ENCODE measurements around the gene POU3F2.

Gene POU3F2

GRCh38 chr6:98831959-98832283, 2.5 kb upstream of the POU3F2 start:
- Histone ChIP-seq H3K9me3 (ENCODE audit: low read length) (no peaks in the 10 kb centered on the region), H3K9ac (ENCODE audit: low read length) (no peak overlapping the region), H3K27ac (ENCODE audit: low read depth, low read length) (no peak overlapping the region), H3K4me3 (ENCODE audit: low read depth in 1 of 2, low read length in 2 of 2) (peak overlapping the region in 1 of 2 donors; percentile 67), H3K36me3 (ENCODE audit: insufficient read depth, low read length) (no peaks in the 10 kb centered on the region), H3K27me3 (ENCODE audit: control insufficient read depth in 1 of 2, insufficient read depth in 2 of 2, low read length in 2 of 2) (peaks cover 71 to 82% of the 10 kb centered on the region in 2 donors), H3K4me1 (ENCODE audit: insufficient read depth, low read length) (peaks cover 34% of the 10 kb centered on the region)

- Histone ChIP-seq H3K27me3 (ENCODE audit: control insufficient read depth in 1 of 2, insufficient read depth in 2 of 2, low read length in 2 of 2) (peaks cover 71 to 82% of the 10 kb centered on the region in 2 donors), H3K36me3 (ENCODE audit: insufficient read depth, low read length) (no peaks in the 10 kb centered on the region)
Observed at GRCh38 chr6:98832284-98833056, 1.9 kb upstream of the POU3F2 start.

GRCh38 chr6:98833057-98833306, 1.4 kb upstream of the POU3F2 start:
- peak overlapping the region; percentile 38 to 67 for H3K4me3 ChIP-seq (ENCODE audit: low read depth in 1 of 2, low read length in 2 of 2)
- H3K27ac ChIP-seq (ENCODE audit: low read depth, low read length): no peak overlapping the region
- no peak overlapping the region for H3K9ac ChIP-seq (ENCODE audit: low read length)
- peaks cover 34% of the 10 kb centered on the region for H3K4me1 ChIP-seq (ENCODE audit: insufficient read depth, low read length)
- no peaks in the 10 kb centered on the region for H3K9me3 ChIP-seq (ENCODE audit: low read length)
- H3K36me3 ChIP-seq (ENCODE audit: insufficient read depth, low read length): no peaks in the 10 kb centered on the region
- peaks cover 70 to 82% of the 10 kb centered on the region in 2 donors for H3K27me3 ChIP-seq (ENCODE audit: control insufficient read depth in 1 of 2, insufficient read depth in 2 of 2, low read length in 2 of 2)

More at GRCh38 chr6:98832284-98833056, 1.9 kb upstream of the POU3F2 start:
- Histone ChIP-seq H3K9me3 (ENCODE audit: low read length) (no peaks in the 10 kb centered on the region), H3K9ac (ENCODE audit: low read length) (no peak overlapping the region), H3K27ac (ENCODE audit: low read depth, low read length) (no peak overlapping the region), H3K4me3 (ENCODE audit: low read depth in 1 of 2, low read length in 2 of 2) (peak overlapping the region; percentile 9 to 67), H3K4me1 (ENCODE audit: insufficient read depth, low read length) (peaks cover 34% of the 10 kb centered on the region)

GRCh38 chr6:98833307-98834059, 891 bp upstream of the POU3F2 start:
- no peaks in the 10 kb centered on the region for H3K36me3 ChIP-seq (ENCODE audit: insufficient read depth, low read length)
- H3K9me3 ChIP-seq (ENCODE audit: low read length): no peaks in the 10 kb centered on the region
- peaks cover 34% of the 10 kb centered on the region for H3K4me1 ChIP-seq (ENCODE audit: insufficient read depth, low read length)
- no peak overlapping the region for H3K27ac ChIP-seq (ENCODE audit: low read depth, low read length)
- peaks cover 69 to 82% of the 10 kb centered on the region in 2 donors for H3K27me3 ChIP-seq (ENCODE audit: control insufficient read depth in 1 of 2, insufficient read depth in 2 of 2, low read length in 2 of 2)
- H3K4me3 ChIP-seq (ENCODE audit: low read depth in 1 of 2, low read length in 2 of 2): peak overlapping the region; percentile 38 to 67
- H3K9ac ChIP-seq (ENCODE audit: low read length): no peak overlapping the region

GRCh38 chr6:98835149-98836024, 1.0 kb downstream of the POU3F2 start:
- Histone ChIP-seq H3K36me3 (ENCODE audit: insufficient read depth, low read length) (no peaks in the 10 kb centered on the region), H3K9ac (ENCODE audit: low read length) (no peak overlapping the region), H3K27me3 (ENCODE audit: control insufficient read depth in 1 of 2, insufficient read depth in 2 of 2, low read length in 2 of 2) (peaks cover 67 to 84% of the 10 kb centered on the region in 2 donors), H3K4me1 (ENCODE audit: insufficient read depth, low read length) (peaks cover 34% of the 10 kb centered on the region), H3K4me3 (ENCODE audit: low read depth in 1 of 2, low read length in 2 of 2) (no peak overlapping the region), H3K9me3 (ENCODE audit: low read length) (no peaks in the 10 kb centered on the region), H3K27ac (ENCODE audit: low read depth, low read length) (no peak overlapping the region)

GRCh38 chr6:98836025-98836961, 1.9 kb downstream of the POU3F2 start:
- Histone ChIP-seq H3K9me3 (ENCODE audit: low read length) (no peaks in the 10 kb centered on the region), H3K27ac (ENCODE audit: low read depth, low read length) (no peak overlapping the region), H3K4me1 (ENCODE audit: insufficient read depth, low read length) (peaks cover 29% of the 10 kb centered on the region), H3K4me3 (ENCODE audit: low read depth in 1 of 2, low read length in 2 of 2) (no peak overlapping the region), H3K36me3 (ENCODE audit: insufficient read depth, low read length) (no peaks in the 10 kb centered on the region), H3K9ac (ENCODE audit: low read length) (no peak overlapping the region), H3K27me3 (ENCODE audit: control insufficient read depth in 1 of 2, insufficient read depth in 2 of 2, low read length in 2 of 2) (peaks cover 67 to 84% of the 10 kb centered on the region in 2 donors)

- Histone ChIP-seq H3K9ac (ENCODE audit: low read length) (no peak overlapping the region), H3K4me1 (ENCODE audit: insufficient read depth, low read length) (peaks cover 23% of the 10 kb centered on the region), H3K36me3 (ENCODE audit: insufficient read depth, low read length) (no peaks in the 10 kb centered on the region), H3K27me3 (ENCODE audit: control insufficient read depth in 1 of 2, insufficient read depth in 2 of 2, low read length in 2 of 2) (peaks cover 70 to 85% of the 10 kb centered on the region in 2 donors), H3K27ac (ENCODE audit: low read depth, low read length) (no peak overlapping the region), H3K9me3 (ENCODE audit: low read length) (no peaks in the 10 kb centered on the region), H3K4me3 (ENCODE audit: low read depth in 1 of 2, low read length in 2 of 2) (no peak overlapping the region)
Observed at GRCh38 chr6:98836962-98837944, 2.9 kb downstream of the POU3F2 start.

GRCh38 chr6:98838032-98838431, 3.7 kb downstream of the POU3F2 start:
- Histone ChIP-seq H3K36me3 (ENCODE audit: insufficient read depth, low read length) (no peaks in the 10 kb centered on the region), H3K9ac (ENCODE audit: low read length) (no peak overlapping the region), H3K27me3 (ENCODE audit: control insufficient read depth in 1 of 2, insufficient read depth in 2 of 2, low read length in 2 of 2) (peaks cover 71 to 85% of the 10 kb centered on the region in 2 donors), H3K9me3 (ENCODE audit: low read length) (no peaks in the 10 kb centered on the region), H3K4me3 (ENCODE audit: low read depth in 1 of 2, low read length in 2 of 2) (no peak overlapping the region), H3K27ac (ENCODE audit: low read depth, low read length) (no peak overlapping the region), H3K4me1 (ENCODE audit: insufficient read depth, low read length) (peaks cover 15% of the 10 kb centered on the region)

- H3K27ac ChIP-seq (ENCODE audit: low read depth, low read length): no peak overlapping the region
- H3K36me3 ChIP-seq (ENCODE audit: insufficient read depth, low read length): no peaks in the 10 kb centered on the region
- peaks cover 6% of the 10 kb centered on the region for H3K4me1 ChIP-seq (ENCODE audit: insufficient read depth, low read length)
- no peak overlapping the region for H3K4me3 ChIP-seq (ENCODE audit: low read depth in 1 of 2, low read length in 2 of 2)
- H3K9me3 ChIP-seq (ENCODE audit: low read length): no peaks in the 10 kb centered on the region
- H3K9ac ChIP-seq (ENCODE audit: low read length): no peak overlapping the region
- peaks cover 79 to 89% of the 10 kb centered on the region in 2 donors for H3K27me3 ChIP-seq (ENCODE audit: control insufficient read depth in 1 of 2, insufficient read depth in 2 of 2, low read length in 2 of 2)
Observed at GRCh38 chr6:98838975-98839374, 4.6 kb downstream of the POU3F2 start.

Measured in muscle layer of colon (tissue), 2 donors.